GM19193 (cell line): ENCODE results near the gene TBC1D32.
A peak's percentile ranks its signal among the peaks of the same experiment; 100 is the strongest.

Experiments used
- POLR2A ChIP-seq: IDR thresholded peaks from 4 replicates; pipeline ENCODE4 v1.6.1; 2011; ENCODE audit not compliant: insufficient read depth, insufficient read length; ENCODE audit errors: extremely low read depth

TBC1D32 gene

GRCh38 chr6:121334299-121335086, at the start of gene TBC1D32:
Gene TBC1D32, minus strand, starts transcription at chr6:121334480. Its CDS starts 50 bp downstream, at chr6:121334430.
- TF ChIP-seq POLR2A = peak; percentile 64

GRCh38 chr6:121383478-121383877, 49.2 kb upstream of the TBC1D32 start:
- TF ChIP-seq POLR2A = no peak

- TF ChIP-seq POLR2A = no peak
Measured at GRCh38 chr6:121382467-121383121, 48.3 kb upstream of the TBC1D32 start.

GRCh38 chr6:121376411-121376810, 42.1 kb upstream of the TBC1D32 start:
- TF ChIP-seq POLR2A = no peak

- TF ChIP-seq POLR2A = no peak
Measured at GRCh38 chr6:121365536-121366521, 31.5 kb upstream of the TBC1D32 start.

GRCh38 chr6:121356575-121356974, 22.3 kb upstream of the TBC1D32 start:
- TF ChIP-seq POLR2A = no peak

- no peak for TF ChIP-seq POLR2A
Measured at GRCh38 chr6:121354764-121355163, 20.5 kb upstream of the TBC1D32 start.

- no peak for TF ChIP-seq POLR2A
Measured at GRCh38 chr6:121352941-121353340, 18.7 kb upstream of the TBC1D32 start.

- TF ChIP-seq POLR2A = no peak
Measured at GRCh38 chr6:121351916-121352315, 17.6 kb upstream of the TBC1D32 start.

- TF ChIP-seq POLR2A = no peak
Measured at GRCh38 chr6:121349596-121349995, 15.3 kb upstream of the TBC1D32 start.

GRCh38 chr6:121347484-121347883, 13.2 kb upstream of the TBC1D32 start:
- no peak for TF ChIP-seq POLR2A

GRCh38 chr6:121344539-121344938, 10.3 kb upstream of the TBC1D32 start:
- no peak for TF ChIP-seq POLR2A

GRCh38 chr6:121339639-121340226, 5.5 kb upstream of the TBC1D32 start:
- TF ChIP-seq POLR2A = no peak

- TF ChIP-seq POLR2A = no peak
Measured at GRCh38 chr6:121338956-121339355, 4.7 kb upstream of the TBC1D32 start.

- no peak for TF ChIP-seq POLR2A
Measured at GRCh38 chr6:121338366-121338765, 4.1 kb upstream of the TBC1D32 start.
